Left renal pelvis (tissue), 4 donors: ENCODE data around the gene INKA1. TPM values are rescaled to one million over a fixed set of nuclear protein-coding genes. Genes with fewer than 3 reads are reported as not detected.
"Not testable (repeated sequence)": the region's sequence is repeated elsewhere in the genome, so short reads cannot be mapped to it uniquely, and the experiment has no call there.

Experiments used
- DNase-seq, 4 donors: peaks; one replicate each; pipeline ENCODE4 v3.0.0-alpha.2; 2013; ENCODE audit warnings: low read depth in 4 of 4, low spot score in 3 of 4
- polyA plus RNA-seq, 4 donors: library from polyadenylated mRNA; unstranded; fragments of 120-200 nt; gene quantifications; one replicate each; pipeline ENCODE4 v1.2.1, GENCODE V29; 2013; ENCODE audit not compliant: insufficient read length in 4 of 4

INKA1 gene
- polyA plus RNA-seq, 4 donors = 8.9 to 16.7 (median 12.2) TPM

GRCh38 chr3:49806850-49807249, 3.8 kb downstream of the INKA1 start:
- DNase-seq = no peak

- peak in 1 of 4 donors; percentile 55 for DNase-seq
These were observed 4.5 kb downstream of the INKA1 start for GRCh38 chr3:49807431-49808114.

- no peak for DNase-seq
These were observed 9.9 kb downstream of the INKA1 start for GRCh38 chr3:49812916-49813496.

- DNase-seq = no peak
These were observed 10.6 kb downstream of the INKA1 start, which contains the start of gene UBA7 for GRCh38 chr3:49813497-49814174. UBA7 (minus strand) TSS chr3:49813953; CDS start chr3:49813787, 166 bp downstream.

- DNase-seq = not testable (repeated sequence)
These were observed 20.1 kb downstream of the INKA1 start for GRCh38 chr3:49823131-49823530.

- no peak for DNase-seq
These were observed 23.0 kb downstream of the INKA1 start for GRCh38 chr3:49826016-49826415.

- no peak for DNase-seq
These were observed 28.3 kb downstream of the INKA1 start for GRCh38 chr3:49831341-49831740.

- DNase-seq = peak in 2 of 4 donors; percentile 62 to 64
These were observed 36.2 kb downstream of the INKA1 start for GRCh38 chr3:49839193-49839809.

- no peak for DNase-seq
These were observed 37.3 kb downstream of the INKA1 start for GRCh38 chr3:49840388-49840787.

- DNase-seq = no peak
These were observed 38.1 kb downstream of the INKA1 start for GRCh38 chr3:49841126-49841696.

GRCh38 chr3:49841806-49842205, 38.7 kb downstream of the INKA1 start:
- DNase-seq = no peak

GRCh38 chr3:49842843-49843517, 39.9 kb downstream of the INKA1 start:
- DNase-seq = no peak

- DNase-seq = no peak
These were observed 41.6 kb downstream of the INKA1 start for GRCh38 chr3:49844464-49845183.

- no peak for DNase-seq
These were observed 42.6 kb downstream of the INKA1 start for GRCh38 chr3:49845694-49846093.

Other genes with a start within 250 kb of the INKA1 start
- 1 to 10 TPM in 3 of 4 donors, under 1 TPM in 1; 0.82 to 1.6 (median 1.1) TPM for gene BSN, start 248.8 kb upstream of the INKA1 start, polyA plus RNA-seq
- 100 to 1,000 TPM in 3 of 4 donors, 10 to 100 TPM in 1; 76.0 to 158 (median 140) TPM for gene APEH, start 128.9 kb upstream of the INKA1 start, polyA plus RNA-seq
- gene MST1, start 113.8 kb upstream of the INKA1 start, polyA plus RNA-seq = 100 to 1,000 TPM in 2 of 4 donors, 10 to 100 TPM in 2; 33.6 to 347 (median 113) TPM
- gene RNF123, start 113.7 kb upstream of the INKA1 start, polyA plus RNA-seq = 10 to 100 TPM; 31.1 to 38.6 (median 34.9) TPM
- 1 to 10 TPM in 3 of 4 donors, under 1 TPM in 1; 0.83 to 1.7 (median 1.3) TPM for gene AMIGO3, start 83.6 kb upstream of the INKA1 start, polyA plus RNA-seq
- gene GMPPB, start 79.3 kb upstream of the INKA1 start, polyA plus RNA-seq = 10 to 100 TPM; 12.8 to 19.4 (median 14.1) TPM
- 10 to 100 TPM; 50.3 to 55.6 (median 51.6) TPM for gene IP6K1, start 16.7 kb upstream of the INKA1 start, polyA plus RNA-seq
- gene CDHR4, start 3.4 kb upstream of the INKA1 start, polyA plus RNA-seq = under 1 TPM in 1 of 4 donors, not detected in 3; 0.12 TPM
- 10 to 100 TPM; 34.5 to 87.7 (median 45.3) TPM for gene UBA7, start 10.7 kb downstream of the INKA1 start, polyA plus RNA-seq
- gene TRAIP, start 53.3 kb downstream of the INKA1 start, polyA plus RNA-seq = 10 to 100 TPM in 3 of 4 donors, 1 to 10 TPM in 1; 7.6 to 11.8 (median 10.9) TPM
- under 1 TPM; 0.13 to 0.29 (median 0.19) TPM for gene CAMKV, start 66.6 kb downstream of the INKA1 start, polyA plus RNA-seq
- 1 to 10 TPM; 1.2 to 2.6 (median 1.8) TPM for gene MST1R, start 100.6 kb downstream of the INKA1 start, polyA plus RNA-seq
- 1 to 10 TPM; 7.6 to 10.0 (median 8.1) TPM for gene MON1A, start 126.5 kb downstream of the INKA1 start, polyA plus RNA-seq
- 100 to 1,000 TPM; 124 to 201 (median 133) TPM for gene RBM6, start 136.9 kb downstream of the INKA1 start, polyA plus RNA-seq